ENCODE results near the gene SH3GL2.

DNA sequence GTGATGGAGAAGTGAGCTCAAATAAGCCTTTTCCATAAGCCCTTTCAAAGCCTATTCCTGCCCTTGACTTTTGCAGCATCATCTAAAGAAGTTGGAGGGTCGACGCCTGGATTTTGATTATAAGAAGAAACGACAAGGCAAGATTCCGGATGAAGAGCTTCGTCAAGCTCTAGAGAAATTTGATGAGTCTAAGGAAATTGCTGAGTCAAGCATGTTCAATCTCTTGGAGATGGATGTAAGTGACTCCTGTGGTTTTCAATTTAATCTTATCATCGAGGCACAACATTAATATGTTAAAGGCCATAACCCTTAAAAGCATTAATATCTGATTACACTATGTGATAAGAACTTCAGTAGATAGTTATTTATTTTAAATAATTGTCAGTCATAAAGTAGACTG, 210.4 kb downstream of the SH3GL2 start:
- TF ChIP-seq, protein P1, sequence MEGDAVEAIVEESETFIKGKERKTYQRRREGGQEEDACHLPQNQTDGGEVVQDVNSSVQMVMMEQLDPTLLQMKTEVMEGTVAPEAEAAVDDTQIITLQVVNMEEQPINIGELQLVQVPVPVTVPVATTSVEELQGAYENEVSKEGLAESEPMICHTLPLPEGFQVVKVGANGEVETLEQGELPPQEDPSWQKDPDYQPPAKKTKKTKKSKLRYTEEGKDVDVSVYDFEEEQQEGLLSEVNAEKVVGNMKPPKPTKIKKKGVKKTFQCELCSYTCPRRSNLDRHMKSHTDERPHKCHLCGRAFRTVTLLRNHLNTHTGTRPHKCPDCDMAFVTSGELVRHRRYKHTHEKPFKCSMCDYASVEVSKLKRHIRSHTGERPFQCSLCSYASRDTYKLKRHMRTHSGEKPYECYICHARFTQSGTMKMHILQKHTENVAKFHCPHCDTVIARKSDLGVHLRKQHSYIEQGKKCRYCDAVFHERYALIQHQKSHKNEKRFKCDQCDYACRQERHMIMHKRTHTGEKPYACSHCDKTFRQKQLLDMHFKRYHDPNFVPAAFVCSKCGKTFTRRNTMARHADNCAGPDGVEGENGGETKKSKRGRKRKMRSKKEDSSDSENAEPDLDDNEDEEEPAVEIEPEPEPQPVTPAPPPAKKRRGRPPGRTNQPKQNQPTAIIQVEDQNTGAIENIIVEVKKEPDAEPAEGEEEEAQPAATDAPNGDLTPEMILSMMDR (IDR thresholded peaks at IDR 0.05; ENCODE audit: low read depth, low read length, poor library complexity, severe bottlenecking) = no peak
- no peak for TF ChIP-seq EZH2phosphoT487 (IDR thresholded peaks at IDR 0.05; ENCODE audit: borderline replicate concordance, low read length)
